ENCODE results near the gene CXCR4.

DNA sequence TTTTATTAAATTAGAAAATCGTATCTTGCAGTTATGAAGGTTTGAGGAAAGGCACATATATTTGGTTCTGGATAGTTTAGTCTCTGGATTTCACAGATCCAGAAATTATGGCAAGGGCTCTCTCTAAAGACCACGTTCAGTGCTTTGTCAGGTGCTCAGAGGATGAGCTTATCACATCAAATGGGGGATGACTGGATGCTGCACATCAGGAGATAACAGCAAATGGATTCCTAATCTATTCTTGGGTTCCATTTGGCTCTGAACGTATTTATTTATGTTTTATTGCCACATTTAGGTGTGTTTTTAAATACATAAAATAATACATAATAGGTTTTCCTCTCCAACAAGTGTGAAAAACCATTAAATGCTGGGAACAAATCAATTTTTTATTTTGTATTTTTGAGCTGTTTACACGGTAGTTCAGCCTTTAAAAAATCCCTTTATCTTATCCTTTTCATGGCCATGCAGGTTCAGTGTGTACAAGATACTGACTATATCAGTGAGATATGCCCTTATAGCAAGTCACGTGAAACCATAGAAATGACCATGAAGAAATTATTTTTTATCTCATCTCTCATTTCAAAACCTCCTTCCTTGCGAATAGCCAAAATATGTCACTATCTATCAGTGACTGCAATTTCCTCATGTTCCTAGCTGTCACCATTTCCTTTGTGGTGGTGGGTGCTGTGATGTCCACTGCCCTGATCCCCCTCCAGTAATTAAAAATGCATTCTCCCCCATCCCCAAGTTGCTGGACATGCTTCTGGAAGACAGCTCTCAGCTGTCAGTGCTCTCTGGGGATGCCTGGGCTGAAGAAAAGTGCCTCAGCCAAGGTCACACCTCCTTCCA, 25.9 kb upstream of the CXCR4 start:
- TF ChIP-seq, protein P1, sequence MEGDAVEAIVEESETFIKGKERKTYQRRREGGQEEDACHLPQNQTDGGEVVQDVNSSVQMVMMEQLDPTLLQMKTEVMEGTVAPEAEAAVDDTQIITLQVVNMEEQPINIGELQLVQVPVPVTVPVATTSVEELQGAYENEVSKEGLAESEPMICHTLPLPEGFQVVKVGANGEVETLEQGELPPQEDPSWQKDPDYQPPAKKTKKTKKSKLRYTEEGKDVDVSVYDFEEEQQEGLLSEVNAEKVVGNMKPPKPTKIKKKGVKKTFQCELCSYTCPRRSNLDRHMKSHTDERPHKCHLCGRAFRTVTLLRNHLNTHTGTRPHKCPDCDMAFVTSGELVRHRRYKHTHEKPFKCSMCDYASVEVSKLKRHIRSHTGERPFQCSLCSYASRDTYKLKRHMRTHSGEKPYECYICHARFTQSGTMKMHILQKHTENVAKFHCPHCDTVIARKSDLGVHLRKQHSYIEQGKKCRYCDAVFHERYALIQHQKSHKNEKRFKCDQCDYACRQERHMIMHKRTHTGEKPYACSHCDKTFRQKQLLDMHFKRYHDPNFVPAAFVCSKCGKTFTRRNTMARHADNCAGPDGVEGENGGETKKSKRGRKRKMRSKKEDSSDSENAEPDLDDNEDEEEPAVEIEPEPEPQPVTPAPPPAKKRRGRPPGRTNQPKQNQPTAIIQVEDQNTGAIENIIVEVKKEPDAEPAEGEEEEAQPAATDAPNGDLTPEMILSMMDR (conservative IDR thresholded peaks at IDR 0.05; ENCODE audit: low read depth, low read length): no peak
- TF ChIP-seq EZH2 (IDR thresholded peaks at IDR 0.05; ENCODE audit: borderline replicate concordance, low read depth, low read length, poor library complexity, severe bottlenecking): no peak

Data from A673 (cell line).